Measurements from ENCODE around the gene ORMDL2. TPM values are rescaled to one million over a fixed set of nuclear protein-coding genes. Genes with fewer than 3 reads are reported as not detected.
A peak's percentile ranks its signal among the peaks of the same experiment; 100 is the strongest.

The ORMDL2 gene, protein sequence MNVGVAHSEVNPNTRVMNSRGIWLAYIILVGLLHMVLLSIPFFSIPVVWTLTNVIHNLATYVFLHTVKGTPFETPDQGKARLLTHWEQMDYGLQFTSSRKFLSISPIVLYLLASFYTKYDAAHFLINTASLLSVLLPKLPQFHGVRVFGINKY
- polyA plus RNA-seq (ENCODE audit: insufficient read length in 4 of 4): 10 to 100 TPM; 27.9 to 37.4 (median 31.0) TPM

- peak; percentile 98 to 100 (median 99) for DNase-seq (ENCODE audit: low read depth in 4 of 4, low spot score in 2 of 4)
These were observed at the start of gene ORMDL2, which contains the start of gene SARNP for GRCh38 chr12:55817345-55818139. TSS of gene ORMDL2 (plus strand) at chr12:55818041. CDS start at chr12:55819000, 959 bp downstream. TSS of gene SARNP (minus strand) at chr12:55817724. CDS start at chr12:55817701, 23 bp downstream.

- no peak for DNase-seq (ENCODE audit: low read depth in 4 of 4, low spot score in 2 of 4)
These were observed 46.1 kb upstream of the ORMDL2 start for GRCh38 chr12:55771736-55772135.

DNA sequence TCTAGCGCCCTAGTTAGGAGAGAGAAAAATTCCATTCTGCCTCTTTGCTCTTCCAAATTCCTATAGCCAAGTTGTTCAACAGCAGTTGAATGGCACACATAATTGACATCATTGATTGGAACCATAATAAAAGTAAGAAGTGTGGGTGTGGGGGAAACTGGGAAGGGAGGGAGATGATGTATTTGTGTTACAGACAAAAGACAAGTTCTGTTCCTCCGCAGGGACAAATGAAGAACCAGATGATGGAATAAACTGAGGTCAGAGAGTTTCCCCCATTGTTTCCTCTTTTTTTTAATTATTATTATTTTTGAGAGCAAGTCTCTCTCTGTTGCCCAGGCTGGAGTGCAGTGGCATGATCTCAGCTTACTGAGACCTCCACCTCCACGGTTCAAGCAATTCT lies 40.0 kb upstream of the ORMDL2 start:
- DNase-seq (ENCODE audit: low read depth in 4 of 4, low spot score in 2 of 4): no peak

- DNase-seq (ENCODE audit: low read depth in 4 of 4, low spot score in 2 of 4): no peak
These were observed 37.2 kb upstream of the ORMDL2 start for GRCh38 chr12:55780685-55781084.

GRCh38 chr12:55788546-55788945 lies 29.3 kb upstream of the ORMDL2 start:
- no peak for DNase-seq (ENCODE audit: low read depth in 4 of 4, low spot score in 2 of 4)

DNA sequence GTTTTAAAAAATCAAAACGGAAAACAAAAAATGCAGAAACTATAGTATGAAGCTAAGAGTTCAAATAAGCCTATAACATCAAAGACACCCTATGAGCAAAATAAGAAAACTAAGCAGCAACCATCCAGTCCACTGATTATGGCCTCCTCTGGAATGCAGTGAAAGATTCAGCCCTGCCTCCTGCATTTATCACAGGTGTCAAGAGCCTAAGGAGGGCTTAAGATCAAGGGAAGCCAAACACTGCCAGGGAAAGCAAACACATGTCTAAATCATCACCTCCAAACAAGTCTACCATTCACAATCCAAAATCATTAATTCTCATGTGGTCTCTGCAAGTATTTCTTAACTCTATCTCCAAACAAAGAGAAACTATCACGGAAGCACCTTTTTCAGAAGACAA lies 28.7 kb upstream of the ORMDL2 start:
- DNase-seq (ENCODE audit: low read depth in 4 of 4, low spot score in 2 of 4): no peak

DNA sequence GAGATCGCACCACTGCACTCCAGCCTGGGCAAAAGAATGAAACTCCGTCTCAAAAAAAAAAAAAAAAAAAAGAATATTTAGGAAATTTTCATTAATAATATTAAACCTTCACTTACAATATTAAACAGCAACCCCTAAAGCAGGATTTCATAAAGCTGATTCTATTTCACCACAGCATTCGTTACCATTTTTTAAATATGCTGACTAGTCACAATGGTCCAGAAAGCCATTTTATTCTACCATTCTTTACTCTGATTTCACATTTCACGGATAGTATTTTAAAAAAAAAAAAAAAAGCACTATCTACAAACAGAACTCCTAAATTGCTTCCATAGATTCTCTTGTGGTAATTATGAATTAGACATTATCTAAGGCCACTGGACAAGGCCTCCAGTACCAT lies 27.9 kb upstream of the ORMDL2 start:
- no peak for DNase-seq (ENCODE audit: low read depth in 4 of 4, low spot score in 2 of 4)

DNA sequence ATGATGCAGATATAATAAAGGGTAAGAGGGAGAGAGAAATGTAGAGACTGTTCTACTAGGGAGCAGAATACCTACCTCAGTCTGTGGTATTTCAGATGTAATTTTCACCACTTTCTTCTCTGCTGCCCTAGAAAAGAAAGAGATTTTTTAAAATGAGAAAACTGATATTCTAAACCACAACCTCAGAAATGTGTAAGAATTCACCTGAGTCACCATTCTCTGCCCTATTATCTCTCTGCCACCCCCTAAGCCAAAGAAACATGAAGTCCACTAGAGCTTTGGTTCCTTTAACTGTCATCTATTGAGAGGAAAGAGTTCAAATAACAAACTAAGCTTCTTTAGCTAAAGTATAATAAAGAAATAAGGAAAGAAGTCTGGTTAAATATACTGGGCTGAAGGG lies 21.9 kb upstream of the ORMDL2 start:
- no peak for DNase-seq (ENCODE audit: low read depth in 4 of 4, low spot score in 2 of 4)

- DNase-seq (ENCODE audit: low read depth in 4 of 4, low spot score in 2 of 4): peak in 1 of 4 donors; percentile 53
These were observed 20.8 kb upstream of the ORMDL2 start for GRCh38 chr12:55797068-55797467.

- no peak for DNase-seq (ENCODE audit: low read depth in 4 of 4, low spot score in 2 of 4)
These were observed 20.3 kb upstream of the ORMDL2 start for GRCh38 chr12:55797550-55797949.

DNA sequence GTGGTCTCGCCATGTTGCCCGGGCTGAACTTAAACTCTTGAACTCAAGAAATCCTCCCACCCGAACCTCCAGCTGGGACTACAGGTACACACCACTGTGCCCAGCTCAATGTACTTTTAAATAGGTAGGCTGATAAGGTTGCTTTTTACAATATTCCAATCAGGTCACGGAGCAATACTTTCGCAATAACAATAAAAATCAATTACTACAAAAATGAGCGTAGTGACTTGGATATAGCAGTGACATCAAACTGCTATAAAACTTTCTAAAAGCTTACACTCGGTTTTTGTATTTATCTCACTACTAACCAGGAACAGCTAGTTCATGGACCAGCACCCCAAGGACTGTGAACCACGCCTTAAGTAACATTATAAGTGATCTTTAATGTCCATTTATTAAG lies 10.9 kb upstream of the ORMDL2 start:
- no peak for DNase-seq (ENCODE audit: low read depth in 4 of 4, low spot score in 2 of 4)

- DNase-seq (ENCODE audit: low read depth in 4 of 4, low spot score in 2 of 4): no peak
These were observed 8.6 kb upstream of the ORMDL2 start for GRCh38 chr12:55809274-55809673.

GRCh38 chr12:55812088-55812487 lies 5.8 kb upstream of the ORMDL2 start:
- no peak for DNase-seq (ENCODE audit: low read depth in 4 of 4, low spot score in 2 of 4)

DNA sequence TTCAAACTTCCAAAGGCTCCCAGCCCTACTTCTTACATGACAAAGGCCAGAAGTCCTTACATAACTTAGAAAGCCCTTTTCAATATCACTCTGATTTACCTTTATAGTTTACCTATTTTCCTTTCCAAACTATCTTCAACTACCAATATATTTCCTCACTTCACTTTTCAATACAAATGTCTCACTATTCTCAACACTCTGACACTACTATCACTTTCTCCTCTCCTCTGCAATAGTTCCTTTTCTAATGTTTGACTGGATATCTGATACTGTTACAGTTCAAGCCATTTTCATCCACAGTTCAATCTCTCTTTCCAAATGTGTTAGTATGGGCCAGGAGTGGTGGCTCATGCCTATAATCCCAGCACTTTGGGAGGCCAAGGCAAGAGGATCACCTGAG lies 3.6 kb upstream of the ORMDL2 start:
- no peak for DNase-seq (ENCODE audit: low read depth in 4 of 4, low spot score in 2 of 4)

DNA sequence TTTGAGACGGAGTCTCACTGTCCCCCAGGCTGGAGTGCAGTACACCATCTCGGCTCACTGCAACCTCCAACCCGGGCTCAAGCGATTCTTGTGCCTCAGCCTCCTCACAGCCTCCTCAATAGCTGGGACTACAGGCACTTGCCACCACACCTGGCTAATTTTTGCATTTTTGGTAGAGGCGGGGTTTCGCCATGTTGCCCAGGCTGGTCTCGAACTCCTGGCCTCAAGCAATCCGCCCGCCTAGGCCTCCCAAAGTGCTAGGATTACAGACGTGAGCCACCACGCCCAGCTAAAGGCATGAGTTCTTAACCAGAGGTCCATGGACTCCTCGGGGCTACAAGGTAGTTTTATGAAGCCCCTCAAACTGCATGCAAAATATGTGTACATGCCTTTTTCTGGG lies 2.4 kb upstream of the ORMDL2 start:
- no peak for DNase-seq (ENCODE audit: low read depth in 4 of 4, low spot score in 2 of 4)

DNA sequence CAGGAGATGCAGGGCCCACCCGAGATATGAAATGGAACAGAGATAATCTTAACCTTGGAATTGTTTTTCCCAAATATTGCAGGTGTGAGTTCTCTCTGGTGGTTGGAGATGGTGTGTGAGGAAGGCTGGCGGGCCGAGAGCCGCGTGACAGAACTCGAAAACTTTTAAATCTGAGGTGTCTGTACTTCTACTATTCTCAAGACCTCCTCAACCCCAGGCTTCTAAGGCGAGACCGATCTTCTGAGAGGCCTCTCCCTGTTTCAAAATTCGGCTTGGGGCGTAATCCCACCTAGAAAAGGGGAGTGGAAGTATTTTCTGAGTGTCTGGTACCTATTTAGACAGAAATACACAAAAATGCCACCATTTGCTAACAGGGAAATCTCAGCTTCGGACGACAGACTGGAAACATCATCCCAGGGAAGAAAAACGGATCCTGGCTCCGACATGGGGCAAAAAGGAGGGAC lies 928 bp upstream of the ORMDL2 start:
- DNase-seq (ENCODE audit: low read depth in 4 of 4, low spot score in 2 of 4): peak in 2 of 4 donors; percentile 40 to 44

- no peak for DNase-seq (ENCODE audit: low read depth in 4 of 4, low spot score in 2 of 4)
These were observed 393 bp downstream of the ORMDL2 start for GRCh38 chr12:55818140-55818728.

- DNase-seq (ENCODE audit: low read depth in 4 of 4, low spot score in 2 of 4): no peak
These were observed 1.0 kb downstream of the ORMDL2 start for GRCh38 chr12:55818886-55819285.

GRCh38 chr12:55820679-55821078 lies 2.8 kb downstream of the ORMDL2 start:
- DNase-seq (ENCODE audit: low read depth in 4 of 4, low spot score in 2 of 4): no peak

DNA sequence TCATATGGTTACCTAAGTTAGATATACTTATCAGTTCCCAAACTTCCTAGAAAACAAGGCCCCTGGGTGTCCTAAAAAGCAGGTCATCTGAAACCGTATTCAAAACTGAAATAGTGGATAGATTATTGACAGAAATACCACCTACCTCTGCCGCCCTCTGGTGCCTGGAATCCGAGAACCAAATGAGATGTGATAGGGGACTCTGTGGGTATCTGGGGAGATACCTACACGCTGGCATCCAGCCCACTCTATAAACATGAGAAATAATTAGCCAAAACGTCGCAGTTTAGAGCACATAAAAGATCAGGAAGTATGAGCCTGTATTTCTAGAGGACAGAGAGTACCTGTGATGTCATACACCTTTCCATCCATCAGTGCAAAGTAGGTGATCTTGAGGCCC lies 4.4 kb downstream of the ORMDL2 start:
- DNase-seq (ENCODE audit: low read depth in 4 of 4, low spot score in 2 of 4): no peak

GRCh38 chr12:55823419-55823818 lies 5.6 kb downstream of the ORMDL2 start:
- no peak for DNase-seq (ENCODE audit: low read depth in 4 of 4, low spot score in 2 of 4)

DNA sequence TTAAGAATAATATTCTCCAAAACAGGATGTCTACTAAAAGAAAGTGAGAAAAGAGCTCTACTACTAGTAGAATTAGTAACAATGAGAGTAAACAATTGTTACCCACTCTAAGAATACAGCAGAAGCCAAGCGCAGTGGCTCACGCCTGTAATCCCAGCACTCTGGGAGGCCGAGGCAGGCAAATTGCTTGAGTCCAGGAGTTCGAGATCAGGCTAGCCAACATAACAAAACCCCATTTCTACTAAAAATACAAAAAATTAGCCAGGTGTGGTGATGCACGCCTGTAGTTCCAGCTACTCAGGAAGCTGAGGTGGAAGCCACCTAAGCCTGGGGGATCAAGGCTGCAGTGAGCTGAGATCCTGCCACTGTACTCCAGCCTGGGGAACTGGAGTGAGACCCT lies 6.9 kb downstream of the ORMDL2 start:
- DNase-seq (ENCODE audit: low read depth in 4 of 4, low spot score in 2 of 4): no peak
